HepG2 (cell line): ENCODE data around the gene MC3R. TPM values are rescaled to one million over a fixed set of nuclear protein-coding genes. Genes with fewer than 3 reads are reported as not detected.

Source experiments
- FOXA3 ChIP-seq: IDR thresholded peaks from 2 replicates; pipeline ENCODE4 v1.6.1; 2016; ENCODE audit warnings: missing genetic modification reagents, missing compliant biosample characterization
- GRHL1 ChIP-seq: sonication (generic); formaldehyde crosslinking; conservative IDR thresholded peaks from 2 replicates; pipeline ENCODE4 v1.8.0; 2022; ENCODE audit warnings: missing genetic modification reagents
- ISX ChIP-seq: sonication (generic); formaldehyde crosslinking; conservative IDR thresholded peaks from 2 replicates; pipeline ENCODE4 v1.5.0; 2020; ENCODE audit warnings: missing genetic modification reagents
- MTF1 ChIP-seq: sonication (generic); formaldehyde crosslinking; IDR thresholded peaks from 2 replicates; pipeline ENCODE4 v1.5.0; 2020; ENCODE audit warnings: missing genetic modification reagents
- NR3C1 ChIP-seq: sonication (generic); formaldehyde crosslinking; IDR thresholded peaks from 2 replicates; pipeline ENCODE4 v1.4.0; 2020; ENCODE audit warnings: missing genetic modification reagents
- PAXIP1 ChIP-seq: sonication (generic); formaldehyde crosslinking; conservative IDR thresholded peaks from 2 replicates; pipeline ENCODE4 v1.4.0; 2020; ENCODE audit warnings: mild to moderate bottlenecking, missing genetic modification reagents, moderate library complexity
- PHF8 ChIP-seq: sonication (generic); formaldehyde crosslinking; IDR thresholded peaks from 2 replicates; pipeline ENCODE4 v1.5.0; 2020; ENCODE audit warnings: missing genetic modification reagents
- TARDBP ChIP-seq: sonication (generic); formaldehyde crosslinking; IDR thresholded peaks from 2 replicates; pipeline ENCODE4 v1.8.0; 2022; ENCODE audit warnings: mild to moderate bottlenecking, missing genetic modification reagents
- TIGD3 ChIP-seq: sonication (generic); formaldehyde crosslinking; IDR thresholded peaks from 2 replicates; pipeline ENCODE4 v1.5.1; 2020; ENCODE audit warnings: mild to moderate bottlenecking, missing genetic modification reagents, borderline replicate concordance
- ZMAT3 ChIP-seq: sonication (generic); formaldehyde crosslinking; conservative IDR thresholded peaks from 2 replicates; pipeline ENCODE4 v1.7.0; 2021; ENCODE audit warnings: missing genetic modification reagents
- ZNF10 ChIP-seq: sonication (generic); formaldehyde crosslinking; IDR thresholded peaks from 2 replicates; pipeline ENCODE4 v1.4.0; 2020; ENCODE audit warnings: mild to moderate bottlenecking, low read depth, missing genetic modification reagents, borderline replicate concordance
- ZNF318 ChIP-seq: sonication (generic); formaldehyde crosslinking; IDR thresholded peaks from 2 replicates; pipeline ENCODE4 v1.4.0; 2020; ENCODE audit warnings: mild to moderate bottlenecking, missing genetic modification reagents
- ZNF331 ChIP-seq: sonication (generic); formaldehyde crosslinking; IDR thresholded peaks from 2 replicates; pipeline ENCODE4 v1.4.0; 2020; ENCODE audit warnings: missing genetic modification reagents
- ZNF878 ChIP-seq: sonication (generic); formaldehyde crosslinking; IDR thresholded peaks from 2 replicates; pipeline ENCODE4 v1.8.1; 2023; ENCODE audit warnings: mild to moderate bottlenecking, missing genetic modification reagents, moderate library complexity
- ZNF891 ChIP-seq: sonication (generic); formaldehyde crosslinking; IDR thresholded peaks from 2 replicates; pipeline ENCODE4 v1.5.0; 2020; ENCODE audit warnings: mild to moderate bottlenecking, missing genetic modification reagents
- polyA plus RNA-seq, 8 experiments: library from polyadenylated mRNA; depleted of rRNA in 3 of 8; stranded (reverse) in 7 of 8; unstranded in 1 of 8; fragments of >200 nt; fragmentation: Illumina TruSeq in 4 of 8; extraction: Trizol in 4 of 8; gene quantifications; 2 replicates each; pipeline versions ENCODE4 v1.2.1 to v1.2.3, GENCODE V29; 2011 to 2016; ENCODE audit warnings: low read depth in 4 of 8, missing spikeins in 1 of 8, mixed read lengths in 1 of 8; ENCODE audit not compliant: insufficient read depth in 1 of 8
- total RNA-seq, 5 experiments: library from RNA; depleted of rRNA; stranded (reverse); fragments of >200 nt; fragmentation: Illumina TruSeq; extraction: Trizol; gene quantifications; 2 replicates each; pipeline ENCODE4 v1.2.3, GENCODE V29; 2016; ENCODE audit warnings: low read depth in 1 of 5

The MC3R gene
- total and polyA plus RNA-seq, 2 of the 13 experiments (the other 11 are each of a cell fraction or from before 2014, with no cell fraction given), result not detected

GRCh38 chr20:56249244-56249955, 868 bp downstream of the MC3R start (continued):
- TF ChIP-seq GRHL1 (CRISPR knock-in tag), result no peak
- TF ChIP-seq ZMAT3 (CRISPR knock-in tag), result no peak
- no peak for TF ChIP-seq TIGD3
- 0 out of 2 replicates have a peak, but pooled peaks have one; percentile 30 for TF ChIP-seq TARDBP (CRISPR knock-in tag)
- no peak for TF ChIP-seq ZNF331 (CRISPR knock-in tag)
- no peak for TF ChIP-seq ZNF318
- no peak for TF ChIP-seq PAXIP1 (CRISPR knock-in tag)
- no peak for TF ChIP-seq ZNF891 (CRISPR knock-in tag)
- no peak for TF ChIP-seq ISX (CRISPR knock-in tag)
- no peak for TF ChIP-seq ZNF10 (CRISPR knock-in tag)
- TF ChIP-seq FOXA3 (CRISPR knock-in tag), result no peak
- TF ChIP-seq MTF1 (CRISPR knock-in tag), result no peak
- no peak for TF ChIP-seq PHF8 (CRISPR knock-in tag)
- no peak for TF ChIP-seq ZNF878 (CRISPR knock-in tag)
- no peak for TF ChIP-seq NR3C1
